GM19043 (cell line): ENCODE results near the gene GLCCI1.

Experiments
- ATAC-seq: cut with Tn5 transposase; IDR thresholded peaks from one replicate; pipeline ENCODE4 v1.9.1; 2021; ENCODE audit warnings: low read depth; ENCODE audit not compliant: unreplicated experiment

Gene GLCCI1

DNA sequence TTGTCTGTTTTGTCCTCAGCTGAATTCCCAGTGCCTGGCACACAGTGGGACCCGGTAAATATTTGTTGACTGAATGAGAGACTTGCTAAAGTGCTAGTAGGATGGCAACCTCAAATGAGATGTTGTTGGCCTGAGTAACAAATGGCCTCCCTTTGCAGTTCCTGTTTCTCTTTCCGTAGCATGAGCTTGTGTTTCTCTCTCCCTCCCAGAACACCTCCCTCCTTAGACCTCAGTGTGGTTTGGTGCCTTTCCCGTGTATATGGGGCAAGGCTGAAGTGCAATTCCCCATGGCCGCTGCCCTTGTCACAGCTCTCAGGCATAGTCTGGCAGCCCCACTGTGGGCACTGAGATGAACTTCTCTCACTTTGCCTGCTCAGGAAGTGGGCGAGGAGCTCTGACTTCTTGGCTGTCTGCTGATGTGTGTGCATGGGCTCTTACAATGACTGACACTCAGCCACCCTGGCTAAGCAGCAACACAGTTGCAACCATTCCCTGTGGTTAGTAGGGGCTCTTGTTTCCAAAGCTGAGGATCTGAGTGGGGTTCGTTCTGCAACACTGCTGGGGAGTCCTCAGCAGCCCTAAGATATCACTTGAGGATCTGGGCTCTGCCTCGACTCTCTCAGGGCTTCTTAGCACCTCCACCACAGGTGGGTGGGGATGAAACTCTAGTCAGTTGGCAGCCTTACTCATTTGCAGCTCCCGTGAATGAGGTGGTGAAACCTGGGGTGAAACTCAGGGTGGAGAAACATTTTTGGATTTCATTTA is 157.3 kb downstream of the GLCCI1 start:
- peak; percentile 73 for ATAC-seq

DNA sequence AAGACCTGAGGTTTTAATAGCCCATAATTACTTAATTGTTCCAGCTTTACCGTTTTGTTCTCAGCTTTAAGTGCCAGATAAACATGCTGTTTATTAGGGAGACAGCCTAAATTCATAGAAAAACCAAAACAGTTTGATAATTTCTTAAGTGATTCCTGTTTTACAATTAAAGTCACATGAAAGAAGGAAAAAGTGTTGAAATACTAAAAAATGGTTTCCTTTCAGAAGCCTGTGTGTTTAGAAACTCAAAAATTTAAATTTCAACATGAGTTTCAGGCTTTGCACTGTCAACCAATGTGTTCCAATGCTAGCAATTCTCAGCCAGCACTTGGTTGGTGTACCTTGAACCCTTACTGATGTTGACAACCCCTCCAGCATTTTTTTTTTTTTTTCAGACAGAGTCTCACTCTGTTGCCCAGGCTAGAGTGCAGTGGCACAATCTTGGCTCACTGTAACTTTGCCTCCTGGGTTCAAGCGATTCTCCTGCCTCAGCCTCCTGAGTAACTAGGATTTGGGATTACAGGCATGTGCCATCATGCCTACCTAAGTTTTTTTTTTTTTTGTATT is 158.1 kb downstream of the GLCCI1 start:
- no peak for ATAC-seq

DNA sequence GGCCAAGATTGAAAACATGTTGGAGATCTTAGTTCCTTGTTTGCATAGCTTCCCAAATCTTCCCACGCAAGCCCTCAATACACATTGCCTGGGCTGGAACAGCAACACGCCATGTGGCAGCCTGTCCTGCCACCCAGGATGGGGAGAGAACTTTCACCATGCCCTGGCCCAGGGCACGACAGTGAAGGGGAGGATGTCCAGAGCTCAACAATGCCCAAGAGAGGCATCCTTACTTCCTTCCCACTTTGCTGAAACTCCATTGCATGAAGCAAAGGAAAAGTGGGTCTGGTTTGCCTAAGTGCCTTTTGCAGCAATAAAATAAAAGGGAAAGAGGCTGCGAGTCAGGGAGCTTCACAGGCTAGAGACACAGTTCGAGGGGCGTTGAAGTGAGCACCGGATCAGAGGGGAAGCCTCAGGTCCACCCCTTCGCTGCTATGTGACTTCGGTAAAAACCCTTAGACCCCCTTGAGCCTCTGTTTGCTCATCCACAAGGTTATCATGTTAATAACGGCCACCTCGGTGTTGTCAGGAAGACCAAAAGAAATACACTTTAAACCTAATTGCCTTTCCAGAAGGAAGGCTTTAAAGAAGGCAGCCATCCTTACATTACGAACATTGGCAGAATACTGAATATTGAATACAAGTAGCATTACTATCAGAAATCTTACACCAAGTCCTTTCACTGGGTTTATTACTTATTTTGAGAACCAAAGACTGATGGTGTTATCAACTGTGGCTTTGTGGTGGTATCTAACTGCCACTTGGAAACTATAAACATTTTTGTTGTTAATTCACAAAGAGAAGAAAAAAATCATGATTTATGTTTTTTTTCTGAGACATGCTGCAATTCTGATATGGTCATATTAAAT is 160.1 kb downstream of the GLCCI1 start:
- ATAC-seq, result no peak

DNA sequence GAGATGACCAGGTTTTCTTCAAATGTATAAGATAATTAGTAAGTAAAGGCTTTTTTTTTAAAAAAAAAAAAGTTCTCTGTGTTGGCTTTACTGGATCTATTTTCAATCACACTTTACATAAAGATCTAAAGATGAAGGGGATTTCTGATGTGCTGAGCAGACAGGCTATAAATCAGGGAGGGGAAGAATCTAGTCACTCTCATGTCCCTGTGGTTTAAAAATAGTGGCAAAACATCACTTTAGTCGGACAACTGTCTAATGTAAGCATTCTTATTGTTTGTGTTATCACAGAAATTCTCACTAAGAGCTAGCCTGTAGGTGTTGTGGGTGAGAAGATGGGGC is 160.7 kb downstream of the GLCCI1 start:
- no peak for ATAC-seq

DNA sequence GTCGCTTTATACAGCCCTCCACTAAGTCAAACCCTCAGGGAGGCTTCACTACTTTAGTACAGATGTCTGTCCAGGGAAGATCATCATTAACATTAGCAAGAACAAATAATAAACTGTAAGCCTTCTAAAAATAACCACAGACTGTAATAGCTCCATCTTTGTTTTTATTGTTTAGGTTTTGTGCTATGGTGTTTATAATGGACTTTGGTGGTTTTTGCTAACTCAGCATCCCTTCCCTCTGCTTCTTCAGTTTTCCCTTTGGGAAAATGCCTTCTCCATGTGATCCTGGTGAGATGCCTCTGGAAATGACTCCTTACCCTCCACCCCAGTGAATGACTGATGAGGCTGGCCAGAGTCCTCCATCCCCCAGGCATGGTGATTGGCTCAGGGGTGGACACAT is 162.1 kb downstream of the GLCCI1 start:
- no peak for ATAC-seq

DNA sequence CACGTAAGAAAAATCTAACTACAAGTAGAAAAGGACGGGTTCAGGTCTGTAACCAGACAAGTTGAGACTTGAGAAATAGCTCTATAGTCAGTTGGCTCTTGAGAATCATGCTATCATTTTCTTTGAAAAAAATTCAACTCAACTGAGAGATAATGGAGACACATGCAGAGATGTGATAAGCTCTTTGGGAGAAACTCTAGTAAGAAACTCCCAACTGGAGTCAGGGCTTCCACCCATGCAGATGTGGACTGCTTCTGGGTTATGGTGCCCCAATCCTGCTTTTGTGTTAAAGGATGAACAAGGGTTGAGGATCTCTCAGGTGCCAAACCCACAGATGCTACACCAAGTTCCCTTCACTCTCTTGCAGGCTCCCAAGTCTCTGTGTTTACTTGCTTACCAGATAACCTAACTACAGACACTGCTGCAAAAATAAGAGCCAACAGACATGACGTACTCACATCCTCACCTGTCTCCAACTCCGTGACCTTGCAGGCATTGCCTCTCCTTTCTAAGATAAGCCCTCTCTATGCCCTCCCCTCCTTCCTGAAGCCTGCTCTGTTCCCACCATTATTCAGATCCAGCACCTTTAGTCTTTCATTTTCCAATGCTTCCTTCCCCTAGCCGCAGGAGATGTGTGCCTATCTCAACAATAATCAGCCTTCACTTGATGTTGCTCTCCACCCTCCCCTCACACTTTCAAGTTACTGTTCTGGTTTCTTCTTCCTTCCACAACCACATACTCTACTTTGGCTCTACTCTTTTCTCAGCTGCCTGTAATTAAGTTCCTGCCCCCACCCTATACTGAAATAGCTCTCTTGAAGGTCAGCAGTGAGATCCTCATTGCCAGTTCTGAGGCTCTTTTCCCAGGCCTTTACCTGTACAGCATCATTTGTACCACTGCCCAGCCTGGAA is 163.4 kb downstream of the GLCCI1 start:
- peak; percentile 50 for ATAC-seq

DNA sequence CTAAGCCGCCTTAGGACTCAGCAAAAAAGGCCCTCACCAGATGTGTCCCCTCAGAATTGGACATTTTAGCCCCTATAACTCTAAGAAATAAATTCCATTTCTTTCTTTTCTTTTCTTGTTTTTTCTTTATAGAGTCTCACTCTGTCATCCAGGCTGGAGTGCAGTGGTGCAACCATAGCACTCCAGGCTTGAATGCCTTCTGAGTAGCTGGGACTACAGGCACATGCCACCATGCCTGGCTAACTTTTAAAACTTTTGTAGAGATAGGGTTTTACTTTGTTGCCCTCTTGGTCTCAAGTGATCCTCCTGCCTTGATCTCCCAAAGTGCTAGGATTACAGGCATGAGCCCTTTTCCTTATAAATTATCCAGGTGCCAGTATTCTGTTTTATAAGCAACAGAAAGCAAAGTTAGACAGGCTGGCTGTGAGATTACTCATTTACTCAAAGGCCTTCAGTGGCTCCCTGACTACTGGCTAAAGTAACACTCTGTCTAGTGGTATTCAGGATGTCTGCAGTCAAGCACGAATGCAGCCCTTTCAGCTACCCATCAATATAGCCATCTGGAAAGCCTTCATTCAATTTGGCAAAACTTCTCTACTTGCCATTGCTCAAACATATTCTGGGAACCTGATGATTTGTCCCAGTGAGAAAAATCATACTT is 164.7 kb downstream of the GLCCI1 start:
- peak; percentile 43 for ATAC-seq

DNA sequence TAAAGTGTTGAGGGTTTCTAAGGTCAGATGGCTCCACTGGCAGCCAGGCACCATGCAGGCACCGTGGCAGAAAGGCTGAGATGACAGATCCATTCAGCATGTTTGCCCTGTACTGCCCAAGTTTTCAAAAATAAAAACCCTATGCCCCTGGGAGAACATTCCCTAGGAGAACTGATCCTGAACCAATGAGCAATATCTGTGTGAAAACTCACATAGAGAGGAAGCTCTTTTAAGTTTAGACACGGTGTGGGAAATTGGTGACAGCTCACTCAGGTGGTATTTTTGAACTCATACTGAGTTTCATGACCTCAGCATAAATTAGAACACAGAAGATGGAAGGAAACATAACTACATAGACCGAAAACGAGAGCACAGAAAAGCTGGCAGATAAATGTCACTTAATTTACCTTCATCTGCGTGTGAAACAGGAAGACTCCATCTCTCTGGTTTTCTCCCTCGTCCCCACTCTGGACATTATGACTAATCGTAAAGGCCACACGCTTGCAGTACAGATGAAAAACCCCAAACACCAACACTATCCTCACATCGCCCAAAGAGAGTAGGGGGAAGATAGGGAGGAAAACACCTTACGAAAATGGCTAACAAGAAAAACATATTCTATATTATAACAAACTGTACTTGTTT is 165.6 kb downstream of the GLCCI1 start:
- peak; percentile 46 for ATAC-seq

DNA sequence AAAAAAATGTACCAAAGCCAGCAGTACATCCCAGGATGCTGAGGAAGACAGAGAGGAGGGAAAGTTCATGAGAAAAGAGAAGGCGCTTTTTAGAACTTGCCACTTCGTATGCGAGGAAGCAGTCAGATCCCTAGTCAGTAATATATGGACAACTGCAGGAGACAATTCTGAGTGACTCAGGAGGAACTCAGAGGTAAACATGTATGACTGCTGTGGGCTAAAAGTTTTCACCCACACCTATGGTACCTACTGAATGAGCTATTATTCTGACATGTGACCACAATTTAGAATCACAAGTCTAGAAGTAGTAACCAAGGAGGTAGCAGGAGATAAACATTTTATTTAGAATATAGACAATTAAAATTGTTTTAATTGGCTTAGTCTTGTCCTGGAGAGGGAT is 166.8 kb downstream of the GLCCI1 start:
- ATAC-seq, result no peak

DNA sequence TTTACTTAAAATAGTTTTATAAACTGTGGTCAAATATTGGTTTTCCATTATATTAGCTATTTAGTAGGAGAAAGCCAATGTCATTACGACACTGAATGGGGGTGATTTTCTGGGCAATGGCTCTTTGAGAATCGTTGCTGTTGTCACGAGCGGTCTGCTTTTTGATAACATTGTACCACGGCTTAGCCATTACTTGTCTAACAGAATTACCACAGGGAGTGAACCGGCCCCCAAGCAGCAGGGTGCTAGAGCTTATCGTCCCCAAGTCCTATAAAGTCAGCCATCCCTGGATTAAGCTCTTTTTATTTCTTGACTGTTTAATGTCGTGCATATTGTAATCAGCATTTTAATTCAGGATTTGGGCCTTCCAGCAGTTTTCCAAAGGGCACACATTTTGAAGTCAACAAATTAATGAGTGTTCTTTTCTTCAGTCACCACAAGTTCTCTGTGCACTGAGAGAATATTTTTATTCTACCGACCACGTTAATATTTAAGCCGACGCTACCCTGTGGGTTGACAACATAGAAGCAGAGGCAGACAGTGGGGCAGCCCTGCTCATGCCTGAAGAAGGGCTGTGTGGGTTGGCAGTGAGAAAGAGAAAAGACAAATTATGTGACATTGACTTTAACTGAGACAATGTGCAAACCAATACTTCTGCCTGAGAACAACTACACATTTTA is 167.6 kb downstream of the GLCCI1 start:
- ATAC-seq, result no peak
